HG03103 (cell line): Measurements from ENCODE around the gene ARHGEF17.
A peak's percentile ranks its signal among the peaks of the same experiment; 100 is the strongest.
"Not testable (repeated sequence)": the region's sequence is repeated elsewhere in the genome, so short reads cannot be mapped to it uniquely, and the experiment has no call there.

Source experiments
- ATAC-seq: cut with Tn5 transposase; IDR thresholded peaks from one replicate; pipeline ENCODE4 v1.9.1; 2021; ENCODE audit warnings: low read depth; ENCODE audit not compliant: unreplicated experiment

ARHGEF17 gene, protein sequence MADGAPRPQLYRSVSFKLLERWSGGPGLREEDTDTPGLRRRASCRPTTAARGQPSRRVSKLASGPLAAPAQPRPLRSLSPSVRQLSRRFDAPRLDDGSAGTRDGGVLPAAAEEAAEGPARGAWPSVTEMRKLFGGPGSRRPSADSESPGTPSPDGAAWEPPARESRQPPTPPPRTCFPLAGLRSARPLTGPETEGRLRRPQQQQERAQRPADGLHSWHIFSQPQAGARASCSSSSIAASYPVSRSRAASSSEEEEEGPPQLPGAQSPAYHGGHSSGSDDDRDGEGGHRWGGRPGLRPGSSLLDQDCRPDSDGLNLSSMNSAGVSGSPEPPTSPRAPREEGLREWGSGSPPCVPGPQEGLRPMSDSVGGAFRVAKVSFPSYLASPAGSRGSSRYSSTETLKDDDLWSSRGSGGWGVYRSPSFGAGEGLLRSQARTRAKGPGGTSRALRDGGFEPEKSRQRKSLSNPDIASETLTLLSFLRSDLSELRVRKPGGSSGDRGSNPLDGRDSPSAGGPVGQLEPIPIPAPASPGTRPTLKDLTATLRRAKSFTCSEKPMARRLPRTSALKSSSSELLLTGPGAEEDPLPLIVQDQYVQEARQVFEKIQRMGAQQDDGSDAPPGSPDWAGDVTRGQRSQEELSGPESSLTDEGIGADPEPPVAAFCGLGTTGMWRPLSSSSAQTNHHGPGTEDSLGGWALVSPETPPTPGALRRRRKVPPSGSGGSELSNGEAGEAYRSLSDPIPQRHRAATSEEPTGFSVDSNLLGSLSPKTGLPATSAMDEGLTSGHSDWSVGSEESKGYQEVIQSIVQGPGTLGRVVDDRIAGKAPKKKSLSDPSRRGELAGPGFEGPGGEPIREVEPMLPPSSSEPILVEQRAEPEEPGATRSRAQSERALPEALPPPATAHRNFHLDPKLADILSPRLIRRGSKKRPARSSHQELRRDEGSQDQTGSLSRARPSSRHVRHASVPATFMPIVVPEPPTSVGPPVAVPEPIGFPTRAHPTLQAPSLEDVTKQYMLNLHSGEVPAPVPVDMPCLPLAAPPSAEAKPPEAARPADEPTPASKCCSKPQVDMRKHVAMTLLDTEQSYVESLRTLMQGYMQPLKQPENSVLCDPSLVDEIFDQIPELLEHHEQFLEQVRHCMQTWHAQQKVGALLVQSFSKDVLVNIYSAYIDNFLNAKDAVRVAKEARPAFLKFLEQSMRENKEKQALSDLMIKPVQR (N-terminal part only)

DNA sequence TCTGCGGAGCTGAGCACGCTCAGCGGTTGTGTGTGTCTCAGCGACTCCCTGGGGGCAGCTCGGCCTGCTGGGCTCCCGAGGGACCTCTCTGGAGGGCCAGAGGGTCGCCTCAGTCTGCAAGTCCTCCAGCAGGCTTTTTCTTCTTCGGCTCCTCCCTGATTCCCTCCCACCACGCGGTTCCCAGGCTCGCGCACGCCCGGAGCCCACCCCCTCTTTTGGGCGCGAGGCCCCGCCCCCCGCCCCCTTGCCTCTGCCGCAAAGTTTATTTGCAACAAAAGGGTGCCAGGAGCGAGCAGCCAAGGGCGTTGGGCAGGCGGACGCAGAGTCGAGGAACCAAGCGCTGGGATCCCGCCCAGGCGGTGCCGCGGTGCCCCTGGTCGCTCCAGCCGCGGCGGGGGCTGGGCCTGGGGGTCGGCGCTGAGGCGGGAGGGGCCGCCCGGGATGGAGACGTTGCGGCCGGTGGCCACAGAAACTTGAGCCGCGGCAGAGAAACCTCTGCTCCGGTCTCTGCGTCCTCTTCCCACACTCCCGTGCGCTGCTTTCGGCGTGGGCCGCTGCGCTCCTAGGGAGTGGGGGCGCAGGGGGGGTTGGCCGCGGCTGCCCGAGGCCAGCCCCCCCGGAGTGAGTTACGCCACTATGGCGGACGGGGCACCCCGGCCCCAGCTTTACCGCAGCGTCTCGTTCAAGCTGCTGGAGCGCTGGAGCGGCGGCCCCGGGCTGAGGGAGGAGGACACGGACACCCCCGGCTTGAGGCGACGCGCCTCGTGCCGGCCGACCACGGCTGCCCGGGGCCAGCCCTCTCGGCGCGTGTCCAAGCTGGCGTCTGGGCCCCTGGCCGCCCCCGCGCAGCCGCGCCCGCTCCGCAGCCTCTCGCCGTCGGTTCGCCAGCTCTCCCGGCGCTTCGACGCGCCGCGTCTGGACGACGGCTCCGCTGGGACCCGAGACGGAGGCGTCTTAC, at the start of gene ARHGEF17:
Gene ARHGEF17, plus strand, starts transcription at position 274 of the 958 bp plus-strand sequence. Its CDS starts 363 bp downstream, at position 637.
- peak; percentile 8 for ATAC-seq

- ATAC-seq = no peak
These were observed 48.5 kb upstream of the ARHGEF17 start for GRCh38 chr11:73259406-73260126.

- ATAC-seq = no peak
These were observed 48.0 kb upstream of the ARHGEF17 start for GRCh38 chr11:73260127-73260457.

GRCh38 chr11:73262851-73263495, 45.1 kb upstream of the ARHGEF17 start:
- ATAC-seq = no peak

- ATAC-seq = no peak
These were observed 44.4 kb upstream of the ARHGEF17 start for GRCh38 chr11:73263640-73264039.

DNA sequence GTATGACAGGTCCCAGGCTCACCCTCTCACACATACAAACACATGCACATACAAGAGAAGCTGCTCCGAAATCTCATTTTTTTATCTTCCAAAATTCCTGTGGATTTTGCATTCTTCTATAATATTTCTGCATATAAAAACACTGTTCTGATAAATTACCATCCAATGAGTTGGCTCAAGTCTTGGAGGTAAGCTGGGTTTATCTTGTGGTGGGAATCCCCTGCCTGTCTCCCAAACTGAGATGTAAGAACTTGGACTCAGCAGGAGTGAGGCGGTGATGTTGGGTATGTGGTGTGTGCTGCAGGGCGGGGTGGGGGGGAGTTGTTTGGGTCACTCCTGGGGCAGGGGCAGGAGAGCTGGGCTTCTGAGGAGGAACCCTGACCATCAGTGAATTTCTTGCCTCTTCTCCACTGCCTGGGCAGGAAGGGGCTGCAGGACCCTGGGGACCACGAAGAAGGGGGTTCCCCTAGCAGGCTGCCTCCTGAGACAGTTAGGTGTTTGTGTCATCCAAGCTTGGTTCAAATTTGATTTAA, 42.7 kb upstream of the ARHGEF17 start:
- ATAC-seq = no peak

- no peak for ATAC-seq
These were observed 42.0 kb upstream of the ARHGEF17 start for GRCh38 chr11:73265853-73266645.

GRCh38 chr11:73266646-73267020, 41.4 kb upstream of the ARHGEF17 start:
- ATAC-seq = no peak

GRCh38 chr11:73267122-73267846, 40.8 kb upstream of the ARHGEF17 start:
- ATAC-seq = no peak

GRCh38 chr11:73267906-73268540, 40.1 kb upstream of the ARHGEF17 start:
- ATAC-seq = no peak

DNA sequence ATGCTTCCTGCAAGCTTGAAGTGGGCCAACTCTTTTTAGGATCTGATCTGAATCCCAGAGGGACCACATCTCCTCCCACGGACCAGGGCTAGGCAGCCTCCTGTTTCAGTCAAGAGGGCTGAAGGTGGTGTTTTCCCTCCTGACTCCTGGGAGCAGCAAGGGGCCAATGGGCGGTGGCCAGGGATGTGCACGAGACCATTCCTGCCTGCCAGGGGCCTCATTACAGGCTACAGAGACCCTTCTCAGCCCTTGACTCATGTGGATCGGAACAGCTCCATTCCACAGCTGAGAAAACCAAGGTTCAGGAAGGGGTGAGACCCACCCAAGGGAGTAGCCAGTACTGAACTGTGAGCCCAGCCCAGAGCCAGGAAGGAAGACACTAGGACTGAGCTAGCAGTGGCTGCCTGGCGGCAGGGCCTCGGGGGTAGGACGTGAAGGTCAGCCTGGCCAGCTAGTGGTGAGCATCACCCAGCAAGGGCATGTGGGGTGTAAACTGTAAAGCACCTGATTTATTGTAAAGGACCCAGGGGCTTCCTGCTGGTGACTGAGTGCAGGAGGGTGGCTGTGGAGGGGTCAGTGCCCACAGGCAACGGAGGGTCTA, 39.3 kb upstream of the ARHGEF17 start:
- ATAC-seq = no peak

- ATAC-seq = no peak
These were observed 38.5 kb upstream of the ARHGEF17 start for GRCh38 chr11:73269459-73270015.

DNA sequence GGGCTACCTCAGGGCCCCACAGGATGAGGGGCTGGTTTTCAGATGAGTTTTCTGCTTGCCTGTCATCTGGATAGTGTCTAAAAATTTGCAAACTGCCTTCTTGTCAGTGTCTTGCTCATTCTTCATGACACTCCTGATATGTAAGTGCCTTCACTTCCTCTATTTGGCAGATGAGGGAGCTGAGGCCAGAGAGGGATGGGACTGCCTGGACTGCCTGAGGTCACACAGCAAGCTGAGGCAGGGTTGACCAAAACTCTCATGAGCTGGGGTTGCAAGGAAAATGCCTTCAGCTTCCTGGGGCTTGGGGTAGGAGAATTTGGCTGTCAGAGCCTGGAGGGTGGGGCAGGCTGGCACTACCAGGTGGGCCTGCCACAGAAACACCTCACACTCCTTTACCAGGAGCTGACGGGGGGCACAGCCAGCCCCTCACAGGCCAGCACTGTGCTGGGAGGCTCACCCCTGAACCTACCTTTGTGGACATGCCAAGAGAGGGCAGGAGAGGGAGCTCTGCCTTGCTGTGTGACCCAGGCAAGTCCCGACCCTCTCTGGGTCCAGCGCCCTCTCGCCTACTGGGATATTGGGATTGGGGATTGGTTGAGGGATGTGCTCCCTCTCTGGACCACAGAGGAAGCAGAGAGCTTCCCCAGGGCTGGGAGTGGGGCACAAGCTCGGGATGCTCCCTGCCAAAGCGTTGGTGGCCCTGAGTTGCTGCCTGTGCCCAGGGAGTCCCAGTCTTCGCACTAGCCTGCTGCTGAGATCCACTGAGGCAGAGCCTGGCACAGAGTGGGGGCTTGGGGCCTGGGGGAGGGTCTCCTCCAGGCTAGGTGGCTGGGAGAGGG, 37.8 kb upstream of the ARHGEF17 start:
- no peak for ATAC-seq

DNA sequence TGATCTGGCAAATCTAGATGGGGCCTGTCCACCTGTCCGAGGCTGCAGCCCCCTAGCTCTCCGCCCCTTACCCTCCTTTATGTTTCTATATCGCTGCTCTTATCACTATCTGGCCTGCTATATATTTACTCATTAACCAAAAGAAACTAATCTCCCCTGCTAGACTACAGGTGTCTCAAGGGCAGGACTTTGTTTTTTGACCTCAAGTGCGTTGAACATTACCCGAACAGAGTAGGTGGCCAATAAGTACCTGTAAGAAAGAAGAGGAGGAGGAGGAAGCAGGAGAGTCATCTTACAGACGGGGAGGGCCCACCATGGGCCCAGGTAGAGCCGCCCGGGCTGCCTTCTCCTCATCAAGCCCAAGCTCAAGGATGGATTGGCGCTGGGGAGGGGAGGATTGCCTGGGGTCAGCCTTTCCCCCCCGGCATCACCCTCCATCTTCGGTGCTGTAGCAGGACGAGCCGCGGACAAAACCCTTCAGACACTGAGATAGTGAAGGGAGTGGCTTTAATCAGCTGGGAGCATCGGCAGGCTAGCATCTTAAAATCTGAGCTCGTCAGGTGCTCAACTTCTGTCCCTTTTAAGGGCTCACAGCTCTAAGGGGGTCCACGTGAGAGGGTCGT, 37.1 kb upstream of the ARHGEF17 start:
- no peak for ATAC-seq

DNA sequence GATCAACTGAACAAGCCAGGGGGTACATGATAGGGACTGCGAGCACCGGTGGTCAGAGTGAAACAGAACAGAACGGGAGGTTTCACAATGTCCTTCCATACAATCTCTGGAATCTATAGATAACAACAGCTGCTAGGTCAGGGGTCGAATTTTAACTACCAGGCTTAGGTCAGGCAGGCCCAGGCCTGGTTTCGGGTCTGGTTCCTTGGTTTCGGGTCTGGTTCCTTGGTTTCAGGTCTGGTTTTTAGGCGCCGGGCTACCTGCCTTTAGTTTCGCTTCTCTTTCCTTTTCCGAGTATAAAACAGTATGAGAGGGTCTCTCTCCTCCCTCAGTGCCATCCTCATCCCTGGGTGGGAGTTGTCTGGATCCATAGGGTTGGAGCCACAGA, 36.6 kb upstream of the ARHGEF17 start:
- not testable (repeated sequence) for ATAC-seq
